ENCODE data around the gene ZNF541. TPM values are rescaled to one million over a fixed set of nuclear protein-coding genes. Genes with fewer than 3 reads are reported as not detected.

ZNF541 gene
- total RNA-seq, 4 donors from 2014 or later, result 0.17 to 0.23 (median 0.19) TPM; not detected in 1

- no peaks in the 10 kb centered on the region for H3K27me3 ChIP-seq
- 0% methylated on average over 10 of the region's 50 CpGs for WGBS
- peak overlapping the region; percentile 83 to 100 (median 92) for H3K4me3 ChIP-seq
- intact Hi-C loops (cut with DNase I), result loop anchor here (2.0 to 5.0 kb wide), 3 partner anchors 57 to 93 kb away; partner anchors contain the start of gene NAPA
- TF ChIP-seq CTCF (IDR thresholded peaks at IDR 0.05), result peak in 1 of 3 experiments; percentile 6
- TF ChIP-seq EP300 (IDR thresholded peaks at IDR 0.05), result no peak
- peak; percentile 7 to 40 for TF ChIP-seq POLR2AphosphoS5 (IDR thresholded peaks at IDR 0.05)
- TF ChIP-seq POLR2A (IDR thresholded peaks at IDR 0.05; ENCODE audit: low read depth), result peak; percentile 18
- H3K9me3 ChIP-seq, result no peaks in the 10 kb centered on the region
- DNase-seq (ENCODE audit: extremely low spot score), result no peak
- peaks cover 38 to 66% (median 57%) of the 10 kb centered on the region in 4 donors for H3K4me1 ChIP-seq
- H3K36me3 ChIP-seq, result peaks cover 0 to 6% (median 0%) of the 10 kb centered on the region in 4 donors
- peak overlapping the region; percentile 97 to 100 (median 99) for H3K27ac ChIP-seq (replicated peaks in 1 of 4)
Observed at GRCh38 chr19:47609906-47610894, 37.3 kb upstream of the ZNF541 start.

- DNase-seq (ENCODE audit: extremely low spot score), result peak; percentile 93
- TF ChIP-seq EP300 (IDR thresholded peaks at IDR 0.05), result no peak
- TF ChIP-seq CTCF (IDR thresholded peaks at IDR 0.05), result no peak
- peak; percentile 23 for TF ChIP-seq POLR2A (IDR thresholded peaks at IDR 0.05; ENCODE audit: low read depth)
- TF ChIP-seq POLR2AphosphoS5 (IDR thresholded peaks at IDR 0.05), result peak; percentile 30 to 60
- under 1% methylated on average over 53 of the region's 94 CpGs for WGBS
Observed at GRCh38 chr19:47608969-47609905, 36.3 kb upstream of the ZNF541 start, which contains the start of gene BICRA. TSS of gene BICRA (plus strand) at chr19:47609134. CDS start at chr19:47673575, 64,441 bp downstream.

GRCh38 chr19:47608074-47608918, 35.3 kb upstream of the ZNF541 start:
- under 1% methylated on average over 18 of the region's 94 CpGs for WGBS
- Histone ChIP-seq H3K27ac (replicated peaks in 1 of 4) (peak overlapping the region; percentile 97 to 100 (median 99)), H3K4me1 (peaks cover 35 to 49% (median 44%) of the 10 kb centered on the region in 4 donors), H3K36me3 (no peaks in the 10 kb centered on the region), H3K27me3 (no peaks in the 10 kb centered on the region), H3K4me3 (peak overlapping the region; percentile 83 to 100 (median 92)), H3K9me3 (no peaks in the 10 kb centered on the region)
- TF ChIP-seq POLR2A (IDR thresholded peaks at IDR 0.05; ENCODE audit: low read depth) (peak; percentile 88), CTCF (IDR thresholded peaks at IDR 0.05) (peak; percentile 7 to 51 (median 26)), EP300 (IDR thresholded peaks at IDR 0.05) (no peak), POLR2AphosphoS5 (IDR thresholded peaks at IDR 0.05) (peak; percentile 84 to 90)
- peak; percentile 96 for DNase-seq (ENCODE audit: extremely low spot score)
- intact Hi-C loops (cut with DNase I), result loop anchor here (2.0 to 5.0 kb wide), 2 partner anchors 89 to 91 kb away; partner anchors contain the start of gene NAPA

More at GRCh38 chr19:47608969-47609905, 36.3 kb upstream of the ZNF541 start, which contains the start of gene BICRA:
- Histone ChIP-seq H3K27me3 (no peaks in the 10 kb centered on the region), H3K4me1 (peaks cover 38 to 56% (median 53%) of the 10 kb centered on the region in 4 donors), H3K4me3 (peak within 1 kb of the TSS; percentile 83 to 100 (median 92)), H3K9me3 (no peaks in the 10 kb centered on the region), H3K27ac (replicated peaks in 1 of 4) (peak within 1 kb of the TSS; percentile 97 to 100 (median 99)), H3K36me3 (no peaks in the 10 kb centered on the region)
- intact Hi-C loops (cut with DNase I), result loop anchor here (2.0 to 5.0 kb wide), 2 partner anchors 88 to 92 kb away; partner anchors contain the start of gene NAPA
